ENCODE results near the gene KRT80. TPM values are rescaled to one million over a fixed set of nuclear protein-coding genes. Genes with fewer than 3 reads are reported as not detected.

Gene KRT80
- total RNA-seq, 2 experiments from 2014 or later: not detected

GRCh38 chr12:52204095-52204930 is 12.5 kb upstream of the KRT80 start:
- CTCF ChIA-PET: interaction anchor here (0.5 to 1.7 kb wide), 4 partner anchors 8 to 136 kb away, joined by 3 to 4 read pairs (median 4); no protein-coding TSS in a partner anchor
- H3K9me3 Mint-ChIP-seq (ENCODE audit: low read depth): no peaks in the 10 kb centered on the region
- no peak overlapping the region for H3K27ac Mint-ChIP-seq
- ATAC-seq (no peak), DNase-seq (no peak)
- H3K4me3 Mint-ChIP-seq: no peak overlapping the region
- peaks cover 17% of the 10 kb centered on the region for H3K27me3 Mint-ChIP-seq
- no peaks in the 10 kb centered on the region for H3K4me1 Mint-ChIP-seq
- H3K36me3 Mint-ChIP-seq: no peaks in the 10 kb centered on the region

- no peaks in the 10 kb centered on the region for H3K36me3 Mint-ChIP-seq
- peak; percentile 24 for ATAC-seq
- no peak overlapping the region for H3K4me3 Mint-ChIP-seq
- peaks cover 14% of the 10 kb centered on the region for H3K27me3 Mint-ChIP-seq
- H3K27ac Mint-ChIP-seq: no peak overlapping the region
- DNase-seq: no peak
- no peaks in the 10 kb centered on the region for H3K9me3 Mint-ChIP-seq (ENCODE audit: low read depth)
- CTCF ChIA-PET: interaction anchor here (0.5 to 1.0 kb wide), 2 partner anchors 9 to 135 kb away, joined by 3 to 4 read pairs; no protein-coding TSS in a partner anchor
- H3K4me1 Mint-ChIP-seq: no peaks in the 10 kb centered on the region
These were observed 11.5 kb upstream of the KRT80 start for GRCh38 chr12:52203079-52203921.

GRCh38 chr12:52202361-52203078 is 10.7 kb upstream of the KRT80 start:
- no peaks in the 10 kb centered on the region for H3K36me3 Mint-ChIP-seq
- no peaks in the 10 kb centered on the region for H3K4me1 Mint-ChIP-seq
- no peaks in the 10 kb centered on the region for H3K9me3 Mint-ChIP-seq (ENCODE audit: low read depth)
- no peak overlapping the region for H3K27ac Mint-ChIP-seq
- H3K4me3 Mint-ChIP-seq: no peak overlapping the region
- DNase-seq (no peak), ATAC-seq (no peak)
- CTCF ChIA-PET: interaction anchor here (1.8 kb wide), 1 partner anchor 13 kb away, joined by 4 read pairs; no protein-coding TSS in a partner anchor
- peaks cover 14% of the 10 kb centered on the region for H3K27me3 Mint-ChIP-seq

GRCh38 chr12:52201451-52201839 is 9.6 kb upstream of the KRT80 start:
- DNase-seq: no peak
- H3K4me3 Mint-ChIP-seq: no peak overlapping the region
- H3K27ac Mint-ChIP-seq: no peak overlapping the region
- H3K27me3 Mint-ChIP-seq: peaks cover 14% of the 10 kb centered on the region
- ATAC-seq: no peak
- no peaks in the 10 kb centered on the region for H3K9me3 Mint-ChIP-seq (ENCODE audit: low read depth)
- no peaks in the 10 kb centered on the region for H3K36me3 Mint-ChIP-seq
- CTCF ChIA-PET: interaction anchor here (1.8 kb wide), 1 partner anchor 14 kb away, joined by 4 read pairs; no protein-coding TSS in a partner anchor
- no peaks in the 10 kb centered on the region for H3K4me1 Mint-ChIP-seq

GRCh38 chr12:52200781-52201450 is 9.1 kb upstream of the KRT80 start:
- no peaks in the 10 kb centered on the region for H3K9me3 Mint-ChIP-seq (ENCODE audit: low read depth)
- no peaks in the 10 kb centered on the region for H3K36me3 Mint-ChIP-seq
- ATAC-seq: no peak

GRCh38 chr12:52200086-52200780 is 8.4 kb upstream of the KRT80 start:
- Mint-ChIP-seq H3K27me3 (peaks cover 15% of the 10 kb centered on the region), H3K4me3 (no peak overlapping the region), H3K9me3 (ENCODE audit: low read depth) (no peaks in the 10 kb centered on the region), H3K4me1 (peaks cover under 1% of the 10 kb centered on the region), H3K27ac (no peak overlapping the region), H3K36me3 (no peaks in the 10 kb centered on the region)
- DNase-seq: no peak
- ATAC-seq: no peak
- CTCF ChIA-PET: no interaction called here

More at GRCh38 chr12:52200781-52201450, 9.1 kb upstream of the KRT80 start:
- no peaks in the 10 kb centered on the region for H3K4me1 Mint-ChIP-seq
- no peak overlapping the region for H3K27ac Mint-ChIP-seq
- H3K27me3 Mint-ChIP-seq: peaks cover 14% of the 10 kb centered on the region
- CTCF ChIA-PET: interaction anchor here (1.8 kb wide), 1 partner anchor 15 kb away, joined by 4 read pairs; no protein-coding TSS in a partner anchor
- no peak for DNase-seq
- no peak overlapping the region for H3K4me3 Mint-ChIP-seq

GRCh38 chr12:52199294-52199919 is 7.6 kb upstream of the KRT80 start:
- Mint-ChIP-seq H3K4me3 (no peak overlapping the region), H3K4me1 (peaks cover 2% of the 10 kb centered on the region), H3K36me3 (no peaks in the 10 kb centered on the region), H3K27me3 (peaks cover 16% of the 10 kb centered on the region), H3K27ac (no peak overlapping the region), H3K9me3 (ENCODE audit: low read depth) (no peaks in the 10 kb centered on the region)
- ATAC-seq: no peak
- no peak for DNase-seq
- CTCF ChIA-PET: interaction anchor here (1.1 kb wide), 1 partner anchor 671 kb away, joined by 3 read pairs; no protein-coding TSS in a partner anchor

GRCh38 chr12:52198454-52199215 is 6.8 kb upstream of the KRT80 start:
- no peak for ATAC-seq
- CTCF ChIA-PET: interaction anchor here (1.1 kb wide), 1 partner anchor 672 kb away, joined by 3 read pairs; no protein-coding TSS in a partner anchor
- Mint-ChIP-seq H3K27me3 (peaks cover 14% of the 10 kb centered on the region), H3K36me3 (no peaks in the 10 kb centered on the region), H3K4me3 (no peak overlapping the region), H3K9me3 (ENCODE audit: low read depth) (no peaks in the 10 kb centered on the region), H3K4me1 (peaks cover 2% of the 10 kb centered on the region), H3K27ac (no peak overlapping the region)
- DNase-seq: no peak

GRCh38 chr12:52197371-52198231 is 5.8 kb upstream of the KRT80 start:
- DNase-seq (no peak), ATAC-seq (no peak)
- H3K27ac Mint-ChIP-seq: no peak overlapping the region
- no peak overlapping the region for H3K4me3 Mint-ChIP-seq
- peaks cover 2% of the 10 kb centered on the region for H3K4me1 Mint-ChIP-seq
- H3K27me3 Mint-ChIP-seq: peaks cover 9% of the 10 kb centered on the region
- CTCF ChIA-PET: no interaction called here
- no peaks in the 10 kb centered on the region for H3K9me3 Mint-ChIP-seq (ENCODE audit: low read depth)
- no peaks in the 10 kb centered on the region for H3K36me3 Mint-ChIP-seq

GRCh38 chr12:52195065-52195730 is 3.4 kb upstream of the KRT80 start:
- no peaks in the 10 kb centered on the region for H3K9me3 Mint-ChIP-seq (ENCODE audit: low read depth)
- peaks cover 12% of the 10 kb centered on the region for H3K27me3 Mint-ChIP-seq
- H3K36me3 Mint-ChIP-seq: no peaks in the 10 kb centered on the region
- peaks cover 2% of the 10 kb centered on the region for H3K4me1 Mint-ChIP-seq
- DNase-seq (no peak), ATAC-seq (no peak)
- H3K4me3 Mint-ChIP-seq: no peak overlapping the region
- CTCF ChIA-PET: interaction anchor here (1.4 kb wide), 2 partner anchors 18 to 84 kb away, joined by 3 to 4 read pairs; no protein-coding TSS in a partner anchor
- H3K27ac Mint-ChIP-seq: no peak overlapping the region
